HepG2 (cell line): ENCODE data around the gene KRT73. TPM values are rescaled to one million over a fixed set of nuclear protein-coding genes. Genes with fewer than 3 reads are reported as not detected.

Experiments used
- ATAC-seq: fragments of 200-7000 bp; cut with Tn5 transposase; 3 replicates; pipeline ENCODE4 v1.9.1; 2020; ENCODE audit warnings: mild to moderate bottlenecking, moderate library complexity
- BruUV-seq: library from RNA; stranded (reverse); fragments of 400-500 nt; replicated peaks from 2 replicates; lab custom pipeline; 2021; lab: Mats Ljungman, UMichigan
- CTCF ChIA-PET: fragments of 300-600 bp; formaldehyde crosslinking; extraction: SDS; loops from one replicate; lab custom pipeline; 2021; ENCODE audit warnings: low total read pairs, inconsistent platforms, low intra/inter-chr PET ratio; lab: Yijun Ruan, JAX
- POLR2A ChIA-PET: fragments of 350-600 bp; sonication (Branson Sonifier 250); formaldehyde crosslinking; loops from one replicate; lab custom pipeline; 2020; ENCODE audit warnings: antibody characterized with exemption, inconsistent platforms; lab: Yijun Ruan, JAX
- DNase-seq: peaks from one replicate; pipeline ENCODE4 v3.0.0-alpha.2; 2015; ENCODE audit warnings: low spot score
- FAIRE-seq: peaks from 3 replicates; lab custom pipeline; 2011; peaks lifted over from hg19 to GRCh38; lab: Jason Lieb, UNC
- H2AFZ ChIP-seq: one replicate; pipeline ENCODE4 v1.6.1; 2011; ENCODE audit warnings: low read length, inconsistent platforms
- H3K27ac ChIP-seq: fragments of 300-600 bp; 3 replicates; pipeline ENCODE4 v1.8.0; 2011; ENCODE audit warnings: mixed run types, mild to moderate bottlenecking, mixed read lengths, low read length, inconsistent platforms; ENCODE audit not compliant: insufficient read depth; ENCODE audit errors: extremely low read length
- H3K27me3 ChIP-seq, 2 experiments: fragments of 200-600 bp in 1 of 2; 2 replicates in 1 of 2; 3 replicates in 1 of 2; pipeline versions ENCODE4 v1.6.0 to v1.8.0; 2011; ENCODE audit warnings: low read length in 2 of 2, mild to moderate bottlenecking in 2 of 2, moderate library complexity in 2 of 2, inconsistent platforms in 1 of 2; ENCODE audit not compliant: insufficient read depth in 2 of 2, control insufficient read depth in 1 of 2
- H3K36me3 ChIP-seq, 2 experiments: fragments of 200-600 bp in 1 of 2; replicated peaks in 1 of 2; 2 replicates in 1 of 2; 3 replicates in 1 of 2; pipeline versions ENCODE4 v1.5.1 to v1.8.0; 2011; ENCODE audit warnings: low read length in 2 of 2, inconsistent platforms in 1 of 2; ENCODE audit not compliant: insufficient read depth in 2 of 2, control insufficient read depth in 1 of 2
- H3K4me1 ChIP-seq: 2 replicates; pipeline ENCODE4 v1.5.1; 2012; ENCODE audit warnings: low read length, inconsistent platforms; ENCODE audit not compliant: insufficient read depth
- H3K4me2 ChIP-seq: 2 replicates; pipeline ENCODE4 v1.6.0; 2011; ENCODE audit warnings: low read depth, low read length, inconsistent platforms
- H3K4me3 ChIP-seq, 3 experiments: fragments of 200-600 bp in 1 of 3; sonication (generic), shearing (Covaris generic) in 1 of 3; replicated peaks in 1 of 3; 2 replicates each; pipeline ENCODE4 v1.5.1; 2011 to 2016; ENCODE audit warnings: low read length in 3 of 3, inconsistent platforms in 2 of 3, low read depth in 2 of 3, mild to moderate bottlenecking in 2 of 3, control low read depth in 1 of 3, mixed read lengths in 1 of 3; ENCODE audit not compliant: insufficient read depth in 1 of 3
- H3K79me2 ChIP-seq: one replicate; pipeline ENCODE4 v1.6.1; 2011; ENCODE audit warnings: low read length, inconsistent platforms; ENCODE audit not compliant: insufficient read depth
- H3K9ac ChIP-seq: 2 replicates; pipeline ENCODE4 v1.6.0; 2011; ENCODE audit warnings: mild to moderate bottlenecking, low read depth, low read length, inconsistent platforms; ENCODE audit not compliant: insufficient read depth
- H3K9me3 ChIP-seq: 2 replicates; pipeline ENCODE4 v1.5.1; 2012; ENCODE audit warnings: mild to moderate bottlenecking, low read length
- H4K20me1 ChIP-seq: 2 replicates; pipeline ENCODE4 v1.6.0; 2011; ENCODE audit warnings: inconsistent platforms, mild to moderate bottlenecking, low read length, moderate library complexity; ENCODE audit not compliant: insufficient read depth
- AFF4 ChIP-seq: sonication (generic); formaldehyde crosslinking; IDR thresholded peaks from 2 replicates; pipeline ENCODE4 v1.4.0; 2020; ENCODE audit warnings: missing genetic modification reagents
- ONECUT2 ChIP-seq: sonication (generic); formaldehyde crosslinking; IDR thresholded peaks from 2 replicates; pipeline ENCODE4 v1.4.0; 2020; ENCODE audit warnings: missing genetic modification reagents
- ZNF501 ChIP-seq: sonication (generic); formaldehyde crosslinking; IDR thresholded peaks from 2 replicates; pipeline ENCODE4 v1.5.1; 2020; ENCODE audit warnings: mild to moderate bottlenecking, moderate library complexity, missing genetic modification reagents
- ZNF557 ChIP-seq: sonication (generic); formaldehyde crosslinking; IDR thresholded peaks from 2 replicates; pipeline ENCODE4 v1.4.0; 2020; ENCODE audit warnings: missing genetic modification reagents
- ZNF629 ChIP-seq: sonication (generic); formaldehyde crosslinking; conservative IDR thresholded peaks from 2 replicates; pipeline ENCODE4 v1.5.0; 2020; ENCODE audit warnings: missing genetic modification reagents
- ZNF672 ChIP-seq: sonication (generic); formaldehyde crosslinking; IDR thresholded peaks from 2 replicates; pipeline ENCODE4 v1.8.1; 2022; ENCODE audit warnings: missing genetic modification reagents
- ZNF878 ChIP-seq: sonication (generic); formaldehyde crosslinking; IDR thresholded peaks from 2 replicates; pipeline ENCODE4 v1.8.1; 2023; ENCODE audit warnings: mild to moderate bottlenecking, missing genetic modification reagents, moderate library complexity
- WGBS: methylation state at CpG from one replicate; pipeline ENCODE4 v1.1.6; 2017; ENCODE audit warnings: low lambda C conversion rate; 5-methylcytosine and 5-hydroxymethylcytosine counted together
- in situ Hi-C: cut with HindIII; loops from 2 replicates; pipeline ENCODE4 v1.10.0; 2017; ENCODE audit warnings: low pct_unique_long_range_greater_than_20kb; ENCODE audit not compliant: extremely low pct_ligation_motif_present
- intact Hi-C: fragments of 100-400 bp; cut with micrococcal nuclease; formaldehyde crosslinking; loops from one replicate; pipeline ENCODE4 v1.10.0; 2022; ENCODE audit not compliant: unreplicated experiment
- polyA plus RNA-seq, 8 experiments: library from polyadenylated mRNA; depleted of rRNA in 3 of 8; stranded (reverse) in 7 of 8; unstranded in 1 of 8; fragments of >200 nt; fragmentation: Illumina TruSeq in 4 of 8; extraction: Trizol in 4 of 8; gene quantifications; 2 replicates each; pipeline versions ENCODE4 v1.2.1 to v1.2.3, GENCODE V29; 2011 to 2016; ENCODE audit warnings: low read depth in 4 of 8, missing spikeins in 1 of 8, mixed read lengths in 1 of 8; ENCODE audit not compliant: insufficient read depth in 1 of 8
- total RNA-seq, 5 experiments: library from RNA; depleted of rRNA; stranded (reverse); fragments of >200 nt; fragmentation: Illumina TruSeq; extraction: Trizol; gene quantifications; 2 replicates each; pipeline ENCODE4 v1.2.3, GENCODE V29; 2016; ENCODE audit warnings: low read depth in 1 of 5

Gene KRT73
- total and polyA plus RNA-seq, 2 of the 13 experiments (the other 11 are each of a cell fraction or from before 2014, with no cell fraction given), result not detected

GRCh38 chr12:52629281-52630007 is 11.1 kb upstream of the KRT73 start:
- H3K36me3 ChIP-seq, result no peaks in the 10 kb centered on the region
- in situ Hi-C loops (no loop called here), intact Hi-C loops (no loop called here)
- H3K27me3 ChIP-seq, result peaks cover 0 to 22% of the 10 kb centered on the region in 2 experiments; a peak in 2 of 5 replicates
- no TSS peak for BruUV-seq
- no peak overlapping the region for H3K4me3 ChIP-seq
- FAIRE-seq, result no peak
- no peaks in the 10 kb centered on the region for H4K20me1 ChIP-seq
- no peak for ATAC-seq
- H3K4me2 ChIP-seq, result no peak overlapping the region
- CTCF ChIA-PET, result no interaction called here
- no peaks in the 10 kb centered on the region for H3K79me2 ChIP-seq
- no peak overlapping the region for H2AFZ ChIP-seq
- no peak overlapping the region for H3K27ac ChIP-seq
- no peak for TF ChIP-seq ZNF629 (CRISPR knock-in tag)
- TF ChIP-seq ZNF672 (CRISPR knock-in tag), result no peak
- TF ChIP-seq ZNF501, result no peak
- TF ChIP-seq ZNF878, result no peak
- no peak for TF ChIP-seq ONECUT2 (CRISPR knock-in tag)
- no peak for TF ChIP-seq AFF4
- TF ChIP-seq ZNF557 (CRISPR knock-in tag), result no peak
- DNase-seq, result no peak
- POLR2A ChIA-PET, result no interaction called here
- H3K4me1 ChIP-seq, result no peaks in the 10 kb centered on the region
- H3K9ac ChIP-seq, result no peak overlapping the region
- no peaks in the 10 kb centered on the region for H3K9me3 ChIP-seq
- 12% methylated on average over 7 of the region's 12 CpGs for WGBS
